Central memory CD8-positive, alpha-beta T cell (primary cell): ENCODE data around the gene TAPBPL.

ENCODE experiments used
- ATAC-seq: fragments of 150-1000 bp; cut with Tn5 transposase; replicated peaks from 2 replicates; pipeline ENCODE4 v1.10.0; 2022; ENCODE audit warnings: mild to moderate bottlenecking, moderate FRiP score, moderate number of reproducible peaks; ENCODE audit not compliant: poor library complexity, severe bottlenecking; ENCODE audit errors: extremely low read depth
- DNase-seq, 2 donors: peaks; one replicate each; pipeline ENCODE4 v3.0.0; 2021; ENCODE audit warnings: low spot score in 2 of 2
- H3K27ac Mint-ChIP-seq: one replicate; pipeline ENCODE4 v1.8.0; 2022; ENCODE audit warnings: low read depth, mild to moderate bottlenecking, moderate library complexity, mixed read lengths
- H3K27me3 Mint-ChIP-seq: one replicate; pipeline ENCODE4 v1.8.0; 2022; ENCODE audit warnings: mixed read lengths
- H3K36me3 Mint-ChIP-seq: one replicate; pipeline ENCODE4 v1.8.0; 2022; ENCODE audit warnings: mild to moderate bottlenecking, moderate library complexity, mixed read lengths; ENCODE audit not compliant: insufficient read depth
- H3K4me1 Mint-ChIP-seq: one replicate; pipeline ENCODE4 v1.8.0; 2022; ENCODE audit warnings: mixed read lengths
- H3K4me3 Mint-ChIP-seq: one replicate; pipeline ENCODE4 v1.8.0; 2022; ENCODE audit warnings: mild to moderate bottlenecking, moderate library complexity, mixed read lengths
- H3K9me3 Mint-ChIP-seq: one replicate; pipeline ENCODE4 v1.8.0; 2022; ENCODE audit warnings: mixed read lengths

The TAPBPL gene

GRCh38 chr12:6451348-6452244 lies at the start of gene TAPBPL:
Gene TAPBPL, plus strand, starts transcription at chr12:6452042. Its CDS starts 207 bp downstream, at chr12:6452249.
- H3K27me3 Mint-ChIP-seq = no peaks in the 10 kb centered on the region
- DNase-seq (peak; percentile 60 to 74), ATAC-seq (peak; percentile 95)
- peaks cover 66% of the 10 kb centered on the region for H3K4me1 Mint-ChIP-seq
- H3K4me3 Mint-ChIP-seq = peak within 1 kb of the TSS; percentile 100
- H3K9me3 Mint-ChIP-seq = no peaks in the 10 kb centered on the region
- H3K27ac Mint-ChIP-seq = peak within 1 kb of the TSS; percentile 100
- H3K36me3 Mint-ChIP-seq = peaks cover 63% of the 10 kb centered on the region

- Mint-ChIP-seq H3K9me3 (no peaks in the 10 kb centered on the region), H3K36me3 (no peaks in the 10 kb centered on the region), H3K4me3 (no peak overlapping the region), H3K4me1 (no peaks in the 10 kb centered on the region), H3K27me3 (no peaks in the 10 kb centered on the region), H3K27ac (no peak overlapping the region)
- DNase-seq = no peak
- ATAC-seq = no peak
These were observed 47.5 kb upstream of the TAPBPL start for GRCh38 chr12:6404390-6404789.

GRCh38 chr12:6405963-6406362 lies 45.9 kb upstream of the TAPBPL start:
- no peaks in the 10 kb centered on the region for H3K27me3 Mint-ChIP-seq
- no peaks in the 10 kb centered on the region for H3K36me3 Mint-ChIP-seq
- no peak overlapping the region for H3K4me3 Mint-ChIP-seq
- H3K27ac Mint-ChIP-seq = no peak overlapping the region
- DNase-seq = no peak
- ATAC-seq = no peak
- no peaks in the 10 kb centered on the region for H3K9me3 Mint-ChIP-seq
- H3K4me1 Mint-ChIP-seq = no peaks in the 10 kb centered on the region

- H3K4me1 Mint-ChIP-seq = no peaks in the 10 kb centered on the region
- no peak overlapping the region for H3K4me3 Mint-ChIP-seq
These were observed 44.4 kb upstream of the TAPBPL start for GRCh38 chr12:6407236-6407954.

GRCh38 chr12:6416596-6416995 lies 35.2 kb upstream of the TAPBPL start:
- ATAC-seq (no peak), DNase-seq (no peak)
- no peaks in the 10 kb centered on the region for H3K9me3 Mint-ChIP-seq
- H3K36me3 Mint-ChIP-seq = no peaks in the 10 kb centered on the region
- no peak overlapping the region for H3K4me3 Mint-ChIP-seq
- H3K4me1 Mint-ChIP-seq = no peaks in the 10 kb centered on the region
- no peak overlapping the region for H3K27ac Mint-ChIP-seq
- H3K27me3 Mint-ChIP-seq = peaks cover 6% of the 10 kb centered on the region

More at GRCh38 chr12:6407236-6407954, 44.4 kb upstream of the TAPBPL start:
- DNase-seq (no peak), ATAC-seq (no peak)
- Mint-ChIP-seq H3K27ac (no peak overlapping the region), H3K36me3 (no peaks in the 10 kb centered on the region), H3K27me3 (no peaks in the 10 kb centered on the region), H3K9me3 (no peaks in the 10 kb centered on the region)

GRCh38 chr12:6418796-6419195 lies 33.0 kb upstream of the TAPBPL start:
- Mint-ChIP-seq H3K4me1 (peaks cover 6% of the 10 kb centered on the region), H3K27me3 (peaks cover 6% of the 10 kb centered on the region), H3K4me3 (no peak overlapping the region), H3K9me3 (no peaks in the 10 kb centered on the region), H3K36me3 (no peaks in the 10 kb centered on the region), H3K27ac (no peak overlapping the region)
- DNase-seq = no peak
- no peak for ATAC-seq

GRCh38 chr12:6420364-6420763 lies 31.5 kb upstream of the TAPBPL start:
- ATAC-seq = no peak
- Mint-ChIP-seq H3K9me3 (no peaks in the 10 kb centered on the region), H3K27me3 (peaks cover 6% of the 10 kb centered on the region)

GRCh38 chr12:6423267-6424007 lies 28.4 kb upstream of the TAPBPL start:
- peaks cover 8% of the 10 kb centered on the region for H3K36me3 Mint-ChIP-seq
- peak; percentile 62 to 71 for DNase-seq
- H3K4me3 Mint-ChIP-seq = no peak overlapping the region
- peak; percentile 61 for ATAC-seq
- no peaks in the 10 kb centered on the region for H3K27me3 Mint-ChIP-seq
- no peaks in the 10 kb centered on the region for H3K9me3 Mint-ChIP-seq
- peaks cover 31% of the 10 kb centered on the region for H3K4me1 Mint-ChIP-seq
- H3K27ac Mint-ChIP-seq = peak overlapping the region; percentile 25

More at GRCh38 chr12:6420364-6420763, 31.5 kb upstream of the TAPBPL start:
- Mint-ChIP-seq H3K36me3 (no peaks in the 10 kb centered on the region), H3K4me3 (no peak overlapping the region), H3K4me1 (peaks cover 9% of the 10 kb centered on the region), H3K27ac (no peak overlapping the region)
- DNase-seq = no peak

GRCh38 chr12:6424008-6424347 lies 27.9 kb upstream of the TAPBPL start:
- H3K9me3 Mint-ChIP-seq = no peaks in the 10 kb centered on the region
- H3K27ac Mint-ChIP-seq = peak overlapping the region; percentile 25
- H3K27me3 Mint-ChIP-seq = no peaks in the 10 kb centered on the region
- H3K36me3 Mint-ChIP-seq = peaks cover 8% of the 10 kb centered on the region
- ATAC-seq (no peak), DNase-seq (no peak)
- H3K4me3 Mint-ChIP-seq = no peak overlapping the region
- peaks cover 31% of the 10 kb centered on the region for H3K4me1 Mint-ChIP-seq

- ATAC-seq (no peak), DNase-seq (no peak)
- Mint-ChIP-seq H3K27ac (no peak overlapping the region), H3K4me3 (no peak overlapping the region), H3K36me3 (peaks cover 11% of the 10 kb centered on the region), H3K4me1 (peaks cover 36% of the 10 kb centered on the region), H3K27me3 (no peaks in the 10 kb centered on the region), H3K9me3 (no peaks in the 10 kb centered on the region)
These were observed 27.0 kb upstream of the TAPBPL start for GRCh38 chr12:6424866-6425265.

- H3K36me3 Mint-ChIP-seq = peaks cover 15% of the 10 kb centered on the region
- H3K27ac Mint-ChIP-seq = peak overlapping the region; percentile 100
- no peaks in the 10 kb centered on the region for H3K27me3 Mint-ChIP-seq
- DNase-seq (no peak), ATAC-seq (no peak)
- H3K9me3 Mint-ChIP-seq = no peaks in the 10 kb centered on the region
- peaks cover 46% of the 10 kb centered on the region for H3K4me1 Mint-ChIP-seq
- H3K4me3 Mint-ChIP-seq = peak overlapping the region; percentile 76
These were observed 26.0 kb upstream of the TAPBPL start for GRCh38 chr12:6425590-6426531.
